Measurements from ENCODE around the gene ARRB1.

ARRB1 gene

DNA sequence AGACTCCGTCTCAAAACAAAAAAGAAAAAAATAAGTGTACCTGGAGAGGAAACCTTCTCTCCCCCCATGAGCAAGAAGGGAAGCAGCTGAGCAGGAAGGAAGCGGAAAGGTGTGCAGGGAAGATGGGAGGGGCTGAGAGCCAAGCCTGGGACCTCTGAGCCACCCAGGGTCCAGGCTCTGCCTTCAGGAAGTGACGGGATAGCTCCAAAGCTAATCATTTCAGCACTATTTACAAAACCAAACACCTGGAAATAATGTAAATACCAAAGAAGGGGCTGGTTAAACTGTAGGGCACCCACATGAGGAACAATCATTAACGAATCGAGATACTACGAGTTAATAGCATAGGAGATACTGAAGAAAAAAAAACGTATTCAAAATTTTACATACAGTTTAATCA lies 27.9 kb downstream of the ARRB1 start:
- no peak for TF ChIP-seq FOXP2 (optimal IDR thresholded peaks at IDR 0.05; ENCODE audit: borderline replicate concordance, extremely low read depth, extremely low read length, insufficient read depth)
- TF ChIP-seq TAF1 (IDR thresholded peaks at IDR 0.05; ENCODE audit: borderline replicate concordance, insufficient read depth, low read length), result no peak
- TF ChIP-seq, protein P1, sequence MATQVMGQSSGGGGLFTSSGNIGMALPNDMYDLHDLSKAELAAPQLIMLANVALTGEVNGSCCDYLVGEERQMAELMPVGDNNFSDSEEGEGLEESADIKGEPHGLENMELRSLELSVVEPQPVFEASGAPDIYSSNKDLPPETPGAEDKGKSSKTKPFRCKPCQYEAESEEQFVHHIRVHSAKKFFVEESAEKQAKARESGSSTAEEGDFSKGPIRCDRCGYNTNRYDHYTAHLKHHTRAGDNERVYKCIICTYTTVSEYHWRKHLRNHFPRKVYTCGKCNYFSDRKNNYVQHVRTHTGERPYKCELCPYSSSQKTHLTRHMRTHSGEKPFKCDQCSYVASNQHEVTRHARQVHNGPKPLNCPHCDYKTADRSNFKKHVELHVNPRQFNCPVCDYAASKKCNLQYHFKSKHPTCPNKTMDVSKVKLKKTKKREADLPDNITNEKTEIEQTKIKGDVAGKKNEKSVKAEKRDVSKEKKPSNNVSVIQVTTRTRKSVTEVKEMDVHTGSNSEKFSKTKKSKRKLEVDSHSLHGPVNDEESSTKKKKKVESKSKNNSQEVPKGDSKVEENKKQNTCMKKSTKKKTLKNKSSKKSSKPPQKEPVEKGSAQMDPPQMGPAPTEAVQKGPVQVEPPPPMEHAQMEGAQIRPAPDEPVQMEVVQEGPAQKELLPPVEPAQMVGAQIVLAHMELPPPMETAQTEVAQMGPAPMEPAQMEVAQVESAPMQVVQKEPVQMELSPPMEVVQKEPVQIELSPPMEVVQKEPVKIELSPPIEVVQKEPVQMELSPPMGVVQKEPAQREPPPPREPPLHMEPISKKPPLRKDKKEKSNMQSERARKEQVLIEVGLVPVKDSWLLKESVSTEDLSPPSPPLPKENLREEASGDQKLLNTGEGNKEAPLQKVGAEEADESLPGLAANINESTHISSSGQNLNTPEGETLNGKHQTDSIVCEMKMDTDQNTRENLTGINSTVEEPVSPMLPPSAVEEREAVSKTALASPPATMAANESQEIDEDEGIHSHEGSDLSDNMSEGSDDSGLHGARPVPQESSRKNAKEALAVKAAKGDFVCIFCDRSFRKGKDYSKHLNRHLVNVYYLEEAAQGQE (IDR thresholded peaks at IDR 0.05; ENCODE audit: insufficient read depth in 1 of 2, low read depth in 2 of 2, low read length in 2 of 2), result no peak
- TF ChIP-seq SIN3A (IDR thresholded peaks at IDR 0.05; ENCODE audit: borderline replicate concordance, insufficient read depth, low read length), result no peak
- TF ChIP-seq POLR2AphosphoS5 (IDR thresholded peaks at IDR 0.05; ENCODE audit: low read depth, low read length), result no peak

DNA sequence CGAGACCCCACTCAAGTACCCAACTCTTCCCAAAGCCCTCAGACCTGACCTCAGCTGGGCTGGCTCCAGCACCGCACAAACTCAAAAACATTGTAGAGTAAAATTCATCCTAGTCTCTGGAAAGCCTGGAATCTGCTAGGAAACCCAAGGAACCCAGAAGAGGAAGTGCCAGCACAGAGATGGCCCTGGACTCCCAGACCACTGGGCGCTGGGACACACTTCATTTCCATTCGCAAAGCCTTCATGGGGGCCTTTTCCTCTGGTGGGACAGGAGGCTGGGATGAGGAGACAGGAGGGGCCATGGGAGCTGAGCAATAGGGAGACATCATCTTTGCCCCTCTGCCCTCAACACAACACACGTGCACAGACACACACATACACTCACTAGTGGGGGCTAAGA lies 30.8 kb downstream of the ARRB1 start:
- TF ChIP-seq POLR2AphosphoS5 (IDR thresholded peaks at IDR 0.05; ENCODE audit: low read depth, low read length) (no peak), SIN3A (IDR thresholded peaks at IDR 0.05; ENCODE audit: borderline replicate concordance, insufficient read depth, low read length) (no peak), TAF1 (IDR thresholded peaks at IDR 0.05; ENCODE audit: borderline replicate concordance, insufficient read depth, low read length) (no peak), FOXP2 (optimal IDR thresholded peaks at IDR 0.05; ENCODE audit: borderline replicate concordance, extremely low read depth, extremely low read length, insufficient read depth) (no peak)
- TF ChIP-seq, protein P1 (IDR thresholded peaks at IDR 0.05; ENCODE audit: insufficient read depth in 1 of 2, low read depth in 2 of 2, low read length in 2 of 2), result no peak

DNA sequence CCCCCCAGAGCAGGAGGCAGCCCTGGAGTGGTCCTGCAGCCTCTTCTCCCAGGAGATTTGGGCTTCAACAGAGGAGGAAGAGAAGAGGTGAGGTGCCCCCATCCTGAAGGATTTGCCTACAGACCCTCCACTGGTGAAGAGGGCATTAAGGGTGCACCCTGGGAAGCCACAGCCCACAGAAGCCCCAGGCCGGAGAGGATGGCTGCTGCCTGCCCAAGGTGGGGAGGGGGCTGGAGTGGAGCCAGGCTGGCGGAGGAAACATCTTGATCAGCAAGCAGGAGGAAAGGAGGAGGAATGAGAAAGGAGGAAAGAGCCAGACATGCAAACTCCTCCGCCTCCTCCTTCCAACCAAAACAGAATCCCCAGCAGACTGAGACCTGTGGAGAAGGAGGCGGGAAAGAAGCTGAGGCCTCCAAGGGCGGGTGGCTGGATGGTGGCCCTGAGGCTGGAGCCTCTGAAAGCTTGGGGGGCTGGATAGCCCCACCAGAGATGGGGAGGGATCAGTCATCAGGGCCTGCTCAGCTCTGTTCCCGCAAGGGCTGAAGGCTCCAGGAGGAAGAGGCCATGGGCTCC lies 31.3 kb downstream of the ARRB1 start:
- TF ChIP-seq POLR2AphosphoS5 (IDR thresholded peaks at IDR 0.05; ENCODE audit: low read depth, low read length), result no peak
- TF ChIP-seq, protein P1 (IDR thresholded peaks at IDR 0.05; ENCODE audit: insufficient read depth in 1 of 2, low read depth in 2 of 2, low read length in 2 of 2), result no peak
- TF ChIP-seq FOXP2 (optimal IDR thresholded peaks at IDR 0.05; ENCODE audit: borderline replicate concordance, extremely low read depth, extremely low read length, insufficient read depth), result no peak
- no peak for TF ChIP-seq TAF1 (IDR thresholded peaks at IDR 0.05; ENCODE audit: borderline replicate concordance, insufficient read depth, low read length)
- no peak for TF ChIP-seq SIN3A (IDR thresholded peaks at IDR 0.05; ENCODE audit: borderline replicate concordance, insufficient read depth, low read length)

DNA sequence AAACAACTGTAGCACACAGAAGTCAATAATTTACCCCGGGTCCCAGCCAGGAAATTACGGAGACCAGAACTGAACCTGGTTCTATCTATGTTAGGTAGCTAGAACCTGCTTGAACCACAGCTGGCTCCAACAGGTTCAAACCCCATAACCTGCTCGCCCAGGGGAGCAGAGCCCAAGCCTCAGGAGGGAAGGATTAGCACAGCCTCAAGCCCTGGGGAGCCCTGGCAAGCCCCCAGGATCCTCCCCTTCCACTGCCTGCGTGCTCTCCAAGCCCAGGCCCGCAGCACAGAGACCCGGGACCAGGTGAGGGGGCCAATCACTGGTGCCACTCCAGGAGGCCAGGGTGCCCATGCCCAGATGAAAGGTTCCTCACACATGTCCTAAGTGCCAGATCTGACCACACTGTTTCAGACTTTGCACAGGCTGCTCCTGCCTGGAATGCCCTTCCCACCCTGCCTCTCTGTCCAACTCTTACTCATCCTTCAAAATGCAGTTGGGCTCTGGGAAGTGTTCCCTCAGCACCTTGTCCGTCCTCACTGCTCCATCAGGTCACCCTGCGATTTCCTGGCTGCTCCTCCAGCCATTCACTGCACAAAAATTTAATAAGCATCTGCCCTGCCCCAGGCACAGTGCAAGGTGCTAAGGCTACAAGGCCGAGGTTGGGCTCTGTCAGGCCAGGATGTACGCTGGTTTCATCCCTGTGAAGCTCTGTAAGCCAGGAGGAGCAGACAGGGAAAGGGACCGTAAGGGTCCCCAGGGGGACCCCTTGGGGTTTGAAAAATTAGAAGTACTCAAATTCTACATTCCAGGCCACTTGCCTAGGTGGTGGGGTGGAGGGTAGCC lies 32.2 kb downstream of the ARRB1 start:
- no peak for TF ChIP-seq SIN3A (IDR thresholded peaks at IDR 0.05; ENCODE audit: borderline replicate concordance, insufficient read depth, low read length)
- TF ChIP-seq TAF1 (IDR thresholded peaks at IDR 0.05; ENCODE audit: borderline replicate concordance, insufficient read depth, low read length), result no peak
- no peak for TF ChIP-seq FOXP2 (optimal IDR thresholded peaks at IDR 0.05; ENCODE audit: borderline replicate concordance, extremely low read depth, extremely low read length, insufficient read depth)
- TF ChIP-seq, protein P1 (IDR thresholded peaks at IDR 0.05; ENCODE audit: insufficient read depth in 1 of 2, low read depth in 2 of 2, low read length in 2 of 2), result no peak
- no peak for TF ChIP-seq POLR2AphosphoS5 (IDR thresholded peaks at IDR 0.05; ENCODE audit: low read depth, low read length)
